ENCODE measurements around the gene TEAD2.
"Not testable (repeated sequence)": the region's sequence is repeated elsewhere in the genome, so short reads cannot be mapped to it uniquely, and the experiment has no call there.

Gene TEAD2

GRCh38 chr19:49309087-49309486 lies 53.1 kb downstream of the TEAD2 start:
- DNase-seq: no peak
- no peaks in the 10 kb centered on the region for H3K4me1 ChIP-seq (ENCODE audit: control insufficient read depth, insufficient read depth, low read length, poor library complexity, severe bottlenecking)
- no peaks in the 10 kb centered on the region for H3K9me3 ChIP-seq (ENCODE audit: control insufficient read depth, low read length)
- no peaks in the 10 kb centered on the region for H3K36me3 ChIP-seq (ENCODE audit: control insufficient read depth, insufficient read depth, low read length)
- H3K27ac ChIP-seq (ENCODE audit: insufficient read depth, low read length, poor library complexity, severe bottlenecking): no peak overlapping the region
- H3K27me3 ChIP-seq (replicated peaks; ENCODE audit: control insufficient read depth, insufficient read depth, low read length, poor library complexity, severe bottlenecking): no peaks in the 10 kb centered on the region
- no peak overlapping the region for H3K4me3 ChIP-seq (ENCODE audit: insufficient read depth, low read depth, low read length, poor library complexity, severe bottlenecking)

- H3K4me3 ChIP-seq (ENCODE audit: insufficient read depth, low read depth, low read length, poor library complexity, severe bottlenecking); H3K36me3 ChIP-seq (ENCODE audit: control insufficient read depth, insufficient read depth, low read length); DNase-seq; H3K4me1 ChIP-seq (ENCODE audit: control insufficient read depth, insufficient read depth, low read length, poor library complexity, severe bottlenecking); H3K9me3 ChIP-seq (ENCODE audit: control insufficient read depth, low read length); H3K27ac ChIP-seq (ENCODE audit: insufficient read depth, low read length, poor library complexity, severe bottlenecking); H3K27me3 ChIP-seq (replicated peaks; ENCODE audit: control insufficient read depth, insufficient read depth, low read length, poor library complexity, severe bottlenecking): not testable (repeated sequence)
Measured at GRCh38 chr19:49306734-49307133, 55.5 kb downstream of the TEAD2 start.

GRCh38 chr19:49301866-49302252 lies 60.4 kb downstream of the TEAD2 start:
- no peak for DNase-seq
- Histone ChIP-seq H3K27ac (ENCODE audit: insufficient read depth, low read length, poor library complexity, severe bottlenecking) (no peak overlapping the region), H3K4me1 (ENCODE audit: control insufficient read depth, insufficient read depth, low read length, poor library complexity, severe bottlenecking) (no peaks in the 10 kb centered on the region), H3K9me3 (ENCODE audit: control insufficient read depth, low read length) (no peaks in the 10 kb centered on the region), H3K27me3 (replicated peaks; ENCODE audit: control insufficient read depth, insufficient read depth, low read length, poor library complexity, severe bottlenecking) (no peaks in the 10 kb centered on the region), H3K36me3 (ENCODE audit: control insufficient read depth, insufficient read depth, low read length) (no peaks in the 10 kb centered on the region), H3K4me3 (ENCODE audit: insufficient read depth, low read depth, low read length, poor library complexity, severe bottlenecking) (no peak overlapping the region)

- H3K9me3 ChIP-seq (ENCODE audit: control insufficient read depth, low read length): no peaks in the 10 kb centered on the region
- peak; percentile 42 to 70 (median 57) for DNase-seq
- no peak overlapping the region for H3K27ac ChIP-seq (ENCODE audit: insufficient read depth, low read length, poor library complexity, severe bottlenecking)
- no peaks in the 10 kb centered on the region for H3K36me3 ChIP-seq (ENCODE audit: control insufficient read depth, insufficient read depth, low read length)
- no peaks in the 10 kb centered on the region for H3K27me3 ChIP-seq (replicated peaks; ENCODE audit: control insufficient read depth, insufficient read depth, low read length, poor library complexity, severe bottlenecking)
- H3K4me3 ChIP-seq (ENCODE audit: insufficient read depth, low read depth, low read length, poor library complexity, severe bottlenecking): no peak overlapping the region
- no peaks in the 10 kb centered on the region for H3K4me1 ChIP-seq (ENCODE audit: control insufficient read depth, insufficient read depth, low read length, poor library complexity, severe bottlenecking)
Measured at GRCh38 chr19:49301165-49301865, 60.9 kb downstream of the TEAD2 start.

- H3K4me3 ChIP-seq (ENCODE audit: insufficient read depth, low read depth, low read length, poor library complexity, severe bottlenecking); H3K27me3 ChIP-seq (replicated peaks; ENCODE audit: control insufficient read depth, insufficient read depth, low read length, poor library complexity, severe bottlenecking); H3K27ac ChIP-seq (ENCODE audit: insufficient read depth, low read length, poor library complexity, severe bottlenecking); H3K36me3 ChIP-seq (ENCODE audit: control insufficient read depth, insufficient read depth, low read length); DNase-seq; H3K4me1 ChIP-seq (ENCODE audit: control insufficient read depth, insufficient read depth, low read length, poor library complexity, severe bottlenecking); H3K9me3 ChIP-seq (ENCODE audit: control insufficient read depth, low read length): not testable (repeated sequence)
Measured at GRCh38 chr19:49298653-49299052, 63.6 kb downstream of the TEAD2 start.

- no peak for DNase-seq
- H3K36me3 ChIP-seq (ENCODE audit: control insufficient read depth, insufficient read depth, low read length): no peaks in the 10 kb centered on the region
- H3K27me3 ChIP-seq (replicated peaks; ENCODE audit: control insufficient read depth, insufficient read depth, low read length, poor library complexity, severe bottlenecking): no peaks in the 10 kb centered on the region
- H3K9me3 ChIP-seq (ENCODE audit: control insufficient read depth, low read length): no peaks in the 10 kb centered on the region
- no peak overlapping the region for H3K4me3 ChIP-seq (ENCODE audit: insufficient read depth, low read depth, low read length, poor library complexity, severe bottlenecking)
- no peaks in the 10 kb centered on the region for H3K4me1 ChIP-seq (ENCODE audit: control insufficient read depth, insufficient read depth, low read length, poor library complexity, severe bottlenecking)
- no peak overlapping the region for H3K27ac ChIP-seq (ENCODE audit: insufficient read depth, low read length, poor library complexity, severe bottlenecking)
Measured at GRCh38 chr19:49297403-49297802, 64.8 kb downstream of the TEAD2 start.

GRCh38 chr19:49295208-49295880 lies 66.9 kb downstream of the TEAD2 start:
- no peaks in the 10 kb centered on the region for H3K36me3 ChIP-seq (ENCODE audit: control insufficient read depth, insufficient read depth, low read length)
- no peak overlapping the region for H3K27ac ChIP-seq (ENCODE audit: insufficient read depth, low read length, poor library complexity, severe bottlenecking)
- H3K4me3 ChIP-seq (ENCODE audit: insufficient read depth, low read depth, low read length, poor library complexity, severe bottlenecking): no peak overlapping the region
- H3K27me3 ChIP-seq (replicated peaks; ENCODE audit: control insufficient read depth, insufficient read depth, low read length, poor library complexity, severe bottlenecking): no peaks in the 10 kb centered on the region
- no peaks in the 10 kb centered on the region for H3K4me1 ChIP-seq (ENCODE audit: control insufficient read depth, insufficient read depth, low read length, poor library complexity, severe bottlenecking)
- H3K9me3 ChIP-seq (ENCODE audit: control insufficient read depth, low read length): no peaks in the 10 kb centered on the region
- DNase-seq: no peak

- Histone ChIP-seq H3K4me1 (ENCODE audit: control insufficient read depth, insufficient read depth, low read length, poor library complexity, severe bottlenecking) (no peaks in the 10 kb centered on the region), H3K4me3 (ENCODE audit: insufficient read depth, low read depth, low read length, poor library complexity, severe bottlenecking) (no peak overlapping the region), H3K36me3 (ENCODE audit: control insufficient read depth, insufficient read depth, low read length) (no peaks in the 10 kb centered on the region), H3K9me3 (ENCODE audit: control insufficient read depth, low read length) (no peaks in the 10 kb centered on the region), H3K27ac (ENCODE audit: insufficient read depth, low read length, poor library complexity, severe bottlenecking) (no peak overlapping the region), H3K27me3 (replicated peaks; ENCODE audit: control insufficient read depth, insufficient read depth, low read length, poor library complexity, severe bottlenecking) (no peaks in the 10 kb centered on the region)
- DNase-seq: no peak
Measured at GRCh38 chr19:49294401-49294800, 67.8 kb downstream of the TEAD2 start.
